GM21423 (cell line): ENCODE measurements around the gene MICAL3.
"Not testable (repeated sequence)": the region's sequence is repeated elsewhere in the genome, so short reads cannot be mapped to it uniquely, and the experiment has no call there.

Experiments
- ATAC-seq: cut with Tn5 transposase; IDR thresholded peaks from one replicate; pipeline ENCODE4 v1.9.1; 2021; ENCODE audit warnings: mild to moderate bottlenecking, moderate library complexity; ENCODE audit not compliant: unreplicated experiment

The MICAL3 gene

DNA sequence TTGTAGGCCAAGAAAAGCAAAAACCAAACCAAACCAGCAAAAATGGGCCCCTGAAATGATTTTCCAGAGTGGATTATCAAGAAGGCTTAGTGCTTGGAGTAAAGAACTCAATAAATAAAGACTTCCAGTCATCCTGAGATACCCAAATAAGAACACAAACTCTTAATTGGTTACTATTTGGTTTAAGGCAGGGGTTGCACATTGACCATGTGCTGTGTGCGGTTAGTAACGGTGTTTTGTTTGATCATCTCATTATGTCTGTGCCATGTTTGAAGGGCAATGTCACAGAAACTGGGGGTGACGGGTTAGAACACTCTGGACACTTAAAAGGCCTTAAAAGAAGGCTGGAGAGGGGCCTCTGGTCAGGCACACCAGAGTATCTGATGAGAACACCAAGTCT lies 9.7 kb upstream of the MICAL3 start:
- ATAC-seq = no peak

DNA sequence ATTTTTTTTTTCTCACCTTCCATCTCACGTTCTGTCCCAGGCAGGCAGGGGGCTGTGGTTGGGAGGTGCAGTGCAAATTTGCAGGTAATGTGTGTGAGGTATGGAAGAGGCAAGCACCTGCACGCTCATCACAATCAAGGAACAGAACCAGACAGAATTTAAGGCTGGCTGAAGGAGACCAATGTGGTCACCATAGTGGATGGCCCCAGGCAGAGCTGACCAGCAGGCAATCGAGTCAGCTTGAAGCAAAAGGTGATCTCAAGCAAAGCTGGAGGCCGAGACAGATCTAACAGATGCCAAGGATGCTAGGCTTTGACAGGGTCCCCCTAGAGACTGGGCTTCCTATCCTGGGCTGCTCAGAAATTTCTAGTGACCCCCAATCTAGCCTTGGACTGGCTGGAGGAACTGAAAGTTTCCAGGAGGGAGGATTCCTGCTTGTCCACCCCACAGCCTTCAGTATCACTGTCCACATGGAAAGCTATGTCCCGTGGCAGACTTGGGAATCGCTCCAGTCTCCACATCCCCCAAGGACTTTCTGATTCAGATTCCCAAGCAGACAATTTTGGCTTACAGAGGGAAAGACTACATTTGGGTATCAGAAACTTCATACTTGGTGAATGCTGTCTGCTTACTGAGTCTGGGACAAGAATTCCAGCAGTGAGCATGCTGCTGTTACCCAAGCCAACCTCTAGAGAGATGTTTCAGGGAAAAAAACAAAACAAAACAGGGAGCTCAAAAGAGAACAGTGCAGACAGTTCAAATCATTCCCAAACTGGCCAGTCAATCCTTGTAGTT lies 9.0 kb upstream of the MICAL3 start:
- no peak for ATAC-seq

DNA sequence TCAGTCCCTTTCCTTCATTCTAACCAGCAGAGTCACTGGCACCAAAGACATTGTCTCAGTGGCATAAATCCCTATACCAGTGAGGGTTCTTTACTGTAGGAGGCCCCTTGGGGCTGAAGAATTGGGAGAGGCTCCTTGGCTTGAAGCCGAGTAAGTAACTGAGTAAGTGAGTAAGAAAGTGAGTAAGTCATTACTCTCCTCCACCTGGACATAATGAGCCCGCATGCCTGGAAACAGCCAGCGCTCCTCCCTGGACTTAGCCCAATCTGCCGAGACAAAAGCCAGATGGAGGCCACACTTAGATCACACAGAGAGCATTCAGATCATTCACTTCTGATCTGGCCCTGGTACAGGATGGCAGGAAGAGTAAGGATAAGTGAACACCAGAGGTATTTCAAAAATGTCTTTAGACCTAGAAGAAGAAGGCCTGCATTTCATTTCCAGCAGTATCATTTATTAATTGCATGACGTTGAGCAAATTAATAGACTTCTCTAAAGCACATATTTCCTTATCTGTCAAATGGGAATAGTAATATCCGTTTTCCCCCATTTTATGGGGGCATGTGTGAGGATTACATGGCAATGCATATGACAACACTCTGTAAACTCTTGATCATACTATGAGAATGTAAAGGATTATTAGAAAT lies 8.2 kb upstream of the MICAL3 start:
- ATAC-seq = no peak

DNA sequence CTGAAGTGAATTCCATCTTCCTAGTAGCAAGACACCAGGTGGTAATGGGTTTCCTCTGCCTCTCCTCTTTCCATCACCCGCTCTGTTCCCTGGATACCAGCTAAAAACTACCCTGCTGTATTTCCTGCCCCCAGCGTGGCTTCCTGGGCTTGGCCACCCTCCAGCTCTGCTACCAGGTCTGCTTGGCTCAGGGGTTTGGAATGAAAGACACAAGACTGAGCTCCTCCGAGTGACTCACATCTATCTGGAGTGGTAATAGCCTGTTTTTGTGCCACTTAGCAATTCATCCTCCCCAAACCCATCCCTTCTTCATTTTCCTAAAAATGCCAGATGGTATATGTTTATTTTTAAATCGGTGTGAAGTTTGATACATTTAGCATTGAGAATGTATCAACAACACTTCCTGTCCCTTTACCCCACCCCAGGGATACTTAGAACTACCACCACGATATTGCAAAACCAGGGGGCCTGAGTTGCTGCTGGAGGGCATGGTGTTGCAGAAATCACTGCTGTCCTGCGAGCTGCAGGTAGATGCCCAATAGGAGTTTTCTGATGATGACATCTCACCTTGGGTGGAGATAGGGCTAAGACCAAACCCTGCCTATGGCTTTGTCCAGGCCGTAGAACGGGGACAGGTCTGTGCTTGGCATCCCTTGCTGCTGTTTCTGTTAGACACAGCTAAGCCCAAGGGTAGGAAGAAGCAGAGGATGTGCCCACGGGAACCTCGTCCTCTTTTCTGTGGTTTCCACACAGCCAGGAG lies 7.5 kb upstream of the MICAL3 start:
- no peak for ATAC-seq

DNA sequence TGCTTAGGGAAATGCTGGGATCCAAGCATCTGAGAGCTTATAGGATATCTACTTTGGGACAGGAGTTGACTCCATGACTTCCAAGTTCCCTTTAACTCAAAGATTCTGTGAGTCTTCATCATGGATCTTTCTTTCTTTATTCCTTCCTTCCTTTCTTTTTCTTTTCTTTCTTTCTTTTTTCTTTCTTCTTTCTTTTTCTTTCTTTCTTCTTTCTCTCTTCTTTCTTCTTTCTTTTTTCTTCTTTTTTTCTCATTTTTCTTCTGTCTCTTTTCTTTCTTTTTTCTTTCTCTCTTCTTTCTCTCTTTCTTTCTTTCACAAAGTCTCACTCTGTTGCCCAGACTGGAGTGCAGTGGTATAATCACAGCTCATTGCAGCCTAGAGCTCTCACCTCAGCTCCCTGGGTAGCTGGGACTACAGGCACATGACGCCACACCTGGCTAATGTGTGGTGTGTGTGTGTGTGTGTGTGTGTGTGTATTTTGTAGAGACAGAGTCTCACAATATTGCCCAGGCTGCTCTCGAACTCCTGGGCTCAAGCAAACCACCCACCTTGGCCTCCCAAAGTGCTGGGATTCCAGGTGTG lies 5.4 kb upstream of the MICAL3 start:
- no peak for ATAC-seq

DNA sequence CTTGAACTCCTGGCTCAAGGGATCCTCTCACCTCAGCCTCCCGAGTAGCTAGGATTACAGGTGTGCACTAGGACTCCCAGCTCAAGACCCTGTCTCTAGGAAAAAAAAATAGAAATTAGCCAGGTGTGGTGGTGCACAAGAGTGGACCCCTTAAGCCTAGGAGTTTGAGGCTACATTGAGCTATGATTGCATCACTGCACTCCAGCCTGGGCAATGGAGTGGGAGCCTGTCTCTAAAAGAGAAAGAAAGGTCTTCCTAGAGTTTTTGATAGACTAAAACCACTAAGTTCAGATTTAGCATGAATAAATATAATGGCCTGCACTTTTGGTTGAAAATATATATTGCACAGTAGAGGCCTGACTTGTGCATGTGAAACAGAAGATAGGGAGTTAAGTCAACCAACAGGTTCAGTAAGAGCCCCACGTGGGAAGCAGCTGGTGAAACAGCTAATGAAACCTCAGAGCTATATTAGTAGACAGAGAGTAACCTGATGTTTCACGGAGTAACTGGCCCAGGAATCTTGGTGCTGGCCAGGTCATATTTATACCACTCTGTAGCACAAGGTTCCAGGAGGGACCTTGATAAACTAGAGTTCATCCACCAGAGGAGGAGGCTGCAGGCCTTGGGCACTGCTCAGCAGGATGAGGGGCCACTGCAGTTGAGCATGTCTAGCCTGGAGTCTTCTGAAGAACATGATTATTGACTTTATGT lies 4.6 kb upstream of the MICAL3 start:
- no peak for ATAC-seq

DNA sequence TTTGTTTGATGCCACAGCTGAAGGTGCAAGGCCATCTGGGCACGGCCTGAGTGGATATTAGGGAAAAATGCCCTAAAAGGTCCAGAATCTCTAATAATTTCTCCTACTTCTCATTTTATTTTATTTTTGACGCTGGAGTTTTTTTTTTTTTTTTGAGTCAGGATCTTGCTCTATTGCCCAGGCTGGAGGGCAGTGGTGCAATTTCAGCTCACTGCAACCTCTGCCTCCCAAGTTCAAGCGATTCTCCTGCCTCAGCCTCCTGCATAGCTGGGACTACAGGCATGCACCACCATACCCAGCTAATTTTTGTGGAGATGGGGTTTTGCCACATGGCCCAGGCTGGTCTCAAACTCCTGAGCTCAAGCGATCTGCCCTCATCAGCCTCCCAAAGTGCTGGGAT lies 1.5 kb upstream of the MICAL3 start:
- ATAC-seq = not testable (repeated sequence)

DNA sequence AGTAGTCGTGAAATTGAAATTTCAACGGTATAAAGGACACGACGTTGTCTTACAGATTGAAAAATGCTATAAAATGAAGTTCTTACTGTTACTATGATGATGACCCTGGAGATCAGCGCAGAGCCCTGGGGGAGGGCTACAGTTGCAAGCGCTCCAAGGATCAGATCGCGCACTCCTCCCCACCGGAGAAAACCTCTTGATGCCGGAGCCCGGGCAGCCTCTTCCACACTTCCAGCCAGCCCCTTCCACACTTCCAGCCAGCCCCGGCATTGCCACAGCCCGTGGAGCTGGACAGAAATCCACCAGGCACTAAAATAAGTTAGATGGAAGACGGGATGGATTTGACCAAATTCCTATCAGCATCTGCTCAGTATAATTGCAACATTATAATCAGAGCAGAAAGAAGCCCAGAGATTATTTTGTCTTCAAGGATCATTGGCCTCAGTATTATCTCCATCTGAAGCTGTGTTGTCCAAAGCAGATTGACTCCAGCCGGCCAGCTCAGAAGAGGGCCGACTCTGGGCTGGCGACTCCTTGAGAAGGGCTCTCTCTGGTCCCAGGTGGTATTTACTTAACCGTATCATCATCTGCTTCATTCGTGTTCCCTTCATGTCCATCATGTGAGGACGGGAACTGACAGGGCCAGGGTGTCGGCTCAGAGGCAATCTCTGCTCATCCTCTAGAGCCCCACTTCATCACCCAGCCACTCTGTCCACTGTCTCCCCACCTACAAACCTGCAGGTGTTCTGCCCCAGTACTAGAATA lies 777 bp upstream of the MICAL3 start:
- no peak for ATAC-seq

DNA sequence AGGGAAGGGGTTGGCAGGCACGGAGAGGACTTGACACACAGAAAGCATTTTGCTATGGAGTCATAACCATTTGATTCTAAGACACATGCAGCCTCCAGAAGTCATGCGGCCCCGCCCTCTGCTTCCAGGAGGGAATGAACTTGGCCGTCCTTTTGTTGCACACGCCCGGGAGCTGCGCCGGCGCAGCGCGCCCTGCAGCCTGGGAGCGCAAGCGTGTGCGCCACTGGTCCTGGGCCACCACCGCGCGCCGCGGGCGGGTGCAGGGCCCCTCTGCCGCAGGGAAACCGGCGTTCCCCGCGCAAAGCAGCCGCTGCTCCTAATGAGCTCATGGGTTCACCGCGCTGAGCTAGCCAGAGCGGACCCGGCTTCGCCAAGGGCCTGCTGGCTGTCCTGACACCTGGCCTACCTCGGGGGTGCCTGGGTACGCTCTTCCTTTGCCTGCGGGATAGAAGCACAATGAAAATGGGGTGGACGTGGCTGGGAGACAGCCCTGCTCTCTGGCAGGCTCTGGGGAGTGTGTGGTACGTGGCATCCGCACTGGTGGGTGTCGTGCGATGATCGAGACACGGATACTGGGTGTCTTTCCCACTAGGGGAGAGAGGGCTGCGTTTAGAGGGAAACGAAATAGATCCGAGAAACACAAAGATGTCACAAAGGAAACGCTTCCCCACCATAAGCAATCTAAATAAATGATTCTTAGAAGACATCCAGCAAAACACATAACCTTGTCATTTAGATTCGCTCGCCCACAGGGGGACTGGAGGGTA lies 669 bp downstream of the MICAL3 start:
- ATAC-seq = no peak

DNA sequence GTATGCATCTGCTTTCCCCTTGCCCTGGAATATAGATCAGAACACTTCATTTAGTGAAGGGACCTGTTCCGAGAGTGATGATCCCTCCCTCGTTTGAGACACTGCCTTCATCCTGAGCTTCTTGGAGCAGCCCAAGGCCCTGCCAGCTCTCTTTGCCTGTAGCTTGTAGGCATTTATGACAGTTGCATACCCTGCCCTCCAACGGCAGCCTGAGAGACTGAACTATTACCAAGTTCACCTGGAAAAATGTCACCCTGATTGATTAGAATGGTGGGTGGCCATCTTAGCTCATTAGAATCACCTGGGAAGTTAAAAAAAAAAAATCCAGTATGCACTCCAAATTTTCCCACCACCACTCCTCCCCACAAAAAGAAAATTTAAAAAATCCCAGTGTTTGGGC lies 1.5 kb downstream of the MICAL3 start:
- no peak for ATAC-seq

DNA sequence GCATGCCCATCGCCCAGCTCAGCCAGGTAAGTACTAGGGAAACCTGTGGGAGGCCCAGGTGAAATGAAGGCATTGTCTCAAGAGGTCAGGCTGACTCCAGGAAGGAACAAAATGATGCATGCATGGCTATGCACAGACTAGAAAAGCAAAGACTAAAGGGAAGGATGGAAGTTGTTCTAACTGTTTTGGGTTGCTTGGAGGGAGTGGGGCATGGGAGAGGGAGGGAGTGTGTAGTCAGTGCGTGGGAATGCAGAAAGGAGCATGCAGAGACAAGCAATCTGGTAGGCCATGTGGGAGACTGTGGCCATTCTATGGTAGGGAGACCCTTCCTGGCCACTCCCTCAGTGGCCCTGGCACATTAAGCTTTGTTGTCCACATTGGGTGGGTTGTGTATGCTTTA lies 2.9 kb downstream of the MICAL3 start:
- ATAC-seq = no peak

DNA sequence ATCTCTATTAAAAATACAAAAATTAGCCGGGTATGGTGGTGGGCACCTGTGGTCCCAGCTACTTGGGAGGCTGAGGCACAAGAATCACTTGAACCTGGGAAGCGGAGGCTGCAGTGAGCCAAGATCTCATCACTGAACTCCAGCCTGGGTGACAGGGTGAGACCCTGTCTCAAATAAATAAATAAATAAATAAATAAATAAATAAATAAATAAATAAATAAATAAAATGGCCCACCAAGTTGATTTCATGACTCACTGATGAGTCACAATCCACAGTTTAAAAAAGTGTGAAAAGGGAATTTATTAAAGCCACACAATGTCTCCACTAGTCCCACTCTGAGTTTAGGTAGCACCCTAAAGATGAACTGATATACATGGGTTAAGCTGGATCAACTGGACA lies 3.6 kb downstream of the MICAL3 start:
- not testable (repeated sequence) for ATAC-seq

DNA sequence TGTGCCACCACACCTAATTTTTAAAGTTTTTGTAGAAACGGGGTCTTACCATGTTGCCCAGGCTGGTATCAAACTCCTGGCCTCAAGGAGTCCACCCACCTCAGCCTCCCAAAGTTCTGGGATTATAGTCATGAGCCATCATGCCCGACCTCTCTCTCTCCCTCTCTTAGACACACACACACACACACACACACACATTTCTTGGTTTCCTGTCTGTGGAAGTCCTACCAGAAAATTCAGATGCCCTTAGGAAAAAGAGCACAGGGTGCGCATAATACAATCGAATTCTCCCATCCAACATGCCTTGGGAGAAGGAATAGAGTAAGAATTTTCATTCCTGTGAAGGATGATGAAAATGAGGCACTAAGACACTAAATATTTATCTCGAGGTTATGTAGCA lies 10.4 kb downstream of the MICAL3 start:
- no peak for ATAC-seq

DNA sequence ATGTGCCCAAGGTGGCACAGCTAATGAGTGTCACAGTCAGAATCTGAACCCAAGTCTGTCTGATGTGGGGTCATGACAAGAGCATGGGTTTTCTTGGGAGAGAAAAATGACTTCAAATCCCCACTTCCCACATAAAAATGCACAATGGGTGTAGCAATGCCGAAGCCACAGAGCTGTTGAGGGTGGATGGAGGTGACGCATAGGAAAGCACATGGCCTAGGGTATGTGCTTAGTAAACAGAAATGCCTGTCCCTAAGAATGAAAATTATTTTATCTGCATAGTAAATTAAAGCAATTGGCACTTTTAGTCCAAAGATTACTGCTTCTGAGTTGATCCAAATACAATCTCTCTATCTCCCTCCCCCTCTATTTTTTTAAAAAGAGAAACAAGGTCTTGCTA lies 10.9 kb downstream of the MICAL3 start:
- ATAC-seq = no peak

DNA sequence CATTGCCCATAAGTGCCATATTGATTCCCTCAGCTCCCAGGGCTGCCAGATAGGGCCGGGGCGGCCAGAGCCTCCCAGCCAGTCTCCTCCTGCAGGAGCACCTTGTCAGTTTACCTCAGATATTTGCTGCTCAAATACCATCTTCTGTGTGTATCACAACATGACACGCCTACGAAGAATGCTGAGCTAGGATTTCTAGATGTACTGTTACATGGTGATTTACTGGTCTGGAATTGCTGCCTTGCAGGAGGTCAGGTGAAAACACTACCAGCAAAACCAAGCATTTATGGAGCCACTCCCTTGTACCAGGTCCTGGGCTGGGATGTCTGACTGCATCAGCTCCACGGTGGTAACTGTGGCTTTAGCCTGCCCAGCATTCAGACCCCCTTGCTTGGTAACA lies 11.8 kb downstream of the MICAL3 start:
- no peak for ATAC-seq

DNA sequence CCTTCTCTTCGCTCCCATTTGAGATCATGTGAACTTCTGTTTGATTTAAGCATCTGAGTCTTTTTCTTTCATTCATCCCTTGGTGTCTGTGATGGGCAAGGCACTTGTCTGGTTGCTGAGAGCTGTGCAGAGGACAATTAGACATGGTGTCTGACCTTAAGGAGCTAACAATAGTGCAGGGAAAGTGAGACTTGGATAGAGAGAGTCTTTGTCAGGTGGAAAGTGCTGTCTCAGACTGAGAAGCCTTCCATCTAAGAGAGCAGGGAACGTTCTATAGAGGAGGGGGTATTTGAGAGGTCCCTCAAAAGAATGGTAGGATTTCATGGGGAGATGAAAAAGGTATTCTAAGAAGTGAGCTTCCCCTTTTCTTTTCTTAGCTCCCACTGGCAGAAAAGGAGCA lies 14.1 kb downstream of the MICAL3 start:
- ATAC-seq = no peak

DNA sequence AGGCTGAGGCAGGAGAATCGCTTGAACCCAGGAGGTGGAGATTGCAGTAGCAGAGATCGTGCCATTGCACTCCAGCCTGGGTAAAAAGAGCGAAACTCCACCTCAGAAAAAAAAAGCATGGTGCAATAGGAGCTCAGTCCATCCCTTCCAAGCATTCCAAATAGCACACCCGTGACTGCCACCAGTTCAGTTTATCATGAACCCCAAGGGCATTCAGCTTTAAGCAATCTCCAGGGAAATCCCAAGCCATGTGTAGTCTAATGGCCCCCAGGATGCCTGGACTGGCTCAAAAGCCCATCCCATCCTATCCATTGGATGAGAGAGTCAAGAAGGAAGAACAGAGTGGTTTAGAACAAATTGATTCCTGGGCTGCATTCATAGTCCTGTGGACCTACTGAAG lies 16.2 kb downstream of the MICAL3 start:
- no peak for ATAC-seq

DNA sequence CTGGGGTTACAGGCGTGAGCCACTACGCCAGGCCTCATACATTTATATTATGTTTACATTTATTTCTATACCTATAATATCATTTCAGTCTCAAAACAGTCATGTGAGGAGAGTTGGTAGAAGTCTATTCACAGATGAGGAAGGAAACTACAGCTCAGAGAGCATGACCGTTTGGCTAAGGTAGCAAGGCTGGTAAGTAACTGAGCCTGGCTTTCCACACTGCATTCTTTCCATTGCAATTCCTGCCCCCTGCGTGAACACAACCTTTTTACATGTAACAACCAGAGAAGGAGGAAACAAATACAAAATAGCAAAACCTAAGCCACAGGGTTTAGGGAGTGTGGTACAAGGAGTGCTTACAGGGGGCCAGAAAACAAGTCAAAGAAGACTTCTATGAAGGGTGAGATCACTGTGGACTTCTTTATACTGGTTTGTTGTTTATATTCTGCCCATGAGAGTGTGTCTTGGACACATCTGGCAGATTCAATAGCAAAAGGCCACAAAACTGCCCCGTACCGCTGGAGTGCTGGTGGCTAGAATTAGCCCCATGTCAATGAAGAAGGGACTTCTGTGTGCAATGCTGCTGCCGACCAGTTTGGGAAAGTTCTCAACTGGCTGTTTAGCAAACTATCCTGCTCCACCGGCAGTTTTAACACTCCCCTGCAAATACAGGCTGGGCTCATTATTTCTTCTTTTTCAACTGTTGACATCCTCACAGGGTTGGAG lies 19.0 kb downstream of the MICAL3 start:
- ATAC-seq = no peak

DNA sequence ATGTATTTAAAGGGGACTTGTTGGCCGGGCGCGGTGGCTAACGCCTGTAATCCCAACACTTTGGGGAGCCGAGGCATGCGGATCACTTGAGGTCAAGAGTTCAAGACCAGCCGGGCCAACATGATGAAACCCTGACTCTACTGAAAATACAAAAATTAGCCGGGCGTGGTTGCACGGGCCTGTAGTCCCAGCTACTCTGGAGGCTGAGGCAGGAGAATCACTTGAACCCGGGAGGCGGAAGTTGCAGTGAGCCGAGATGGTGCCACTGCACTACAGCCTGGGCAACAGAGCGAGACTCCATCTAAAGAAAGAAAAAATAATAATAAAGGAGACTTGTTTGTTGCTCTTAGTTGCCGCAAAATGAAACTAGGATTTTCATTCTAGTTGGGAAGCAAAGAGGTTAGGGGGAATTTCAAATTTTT lies 22.5 kb downstream of the MICAL3 start:
- not testable (repeated sequence) for ATAC-seq
